ACC112 (cell line): ENCODE data around the gene SP8.
A peak's percentile ranks its signal among the peaks of the same experiment; 100 is the strongest.

Experiments
- H2AFZ ChIP-seq: fragments of 200-600 bp; sonication (generic); one replicate; pipeline ENCODE4 v1.6.0; 2017; ENCODE audit warnings: antibody characterized with exemption, low read length; ENCODE audit not compliant: unreplicated experiment
- H3K27ac ChIP-seq: fragments of 200-600 bp; sonication (generic); 2 replicates; pipeline ENCODE4 v1.5.1; 2014; ENCODE audit warnings: low read depth, mild to moderate bottlenecking, antibody characterized with exemption, low read length, moderate library complexity
- H3K27me3 ChIP-seq: fragments of 200-600 bp; sonication (generic); 2 replicates; pipeline ENCODE4 v1.6.1; 2014; ENCODE audit warnings: mild to moderate bottlenecking, antibody characterized with exemption, low read length, moderate library complexity, mixed read lengths; ENCODE audit not compliant: insufficient read depth
- H3K36me3 ChIP-seq: fragments of 200-600 bp; sonication (generic); 2 replicates; pipeline ENCODE4 v1.6.1; 2016; ENCODE audit warnings: mild to moderate bottlenecking, antibody characterized with exemption, low read length, moderate library complexity, mixed read lengths; ENCODE audit not compliant: insufficient read depth
- H3K4me1 ChIP-seq: fragments of 200-600 bp; sonication (generic); one replicate; pipeline ENCODE4 v1.6.1; 2016; ENCODE audit warnings: low read length, mixed read lengths; ENCODE audit not compliant: insufficient read depth, unreplicated experiment, control insufficient read depth
- H3K4me3 ChIP-seq: fragments of 200-600 bp; sonication (generic); 2 replicates; pipeline ENCODE4 v1.5.1; 2014; ENCODE audit warnings: mild to moderate bottlenecking, low read depth, low read length
- H3K79me2 ChIP-seq: fragments of 200-600 bp; sonication (generic); one replicate; pipeline ENCODE4 v1.6.0; 2016; ENCODE audit warnings: low read length; ENCODE audit not compliant: control insufficient read depth, unreplicated experiment, insufficient read depth

The SP8 gene

DNA sequence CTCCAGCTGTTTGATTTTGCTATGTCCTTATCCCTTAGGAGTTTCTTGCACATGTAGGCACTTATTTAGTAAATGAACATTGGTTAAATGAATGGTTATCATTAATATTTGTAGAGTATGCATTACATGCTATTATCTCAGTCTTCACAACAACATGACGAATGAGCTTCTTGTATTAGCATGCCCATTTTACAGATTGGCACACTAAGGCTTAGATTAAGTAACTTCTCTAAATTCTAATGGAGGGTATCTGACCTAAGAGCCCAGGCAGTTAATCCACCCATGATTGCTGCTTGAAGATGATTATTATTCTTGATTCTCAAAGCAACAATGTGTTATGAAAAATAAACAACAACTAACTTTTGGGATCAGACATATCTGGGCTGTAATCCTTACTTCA, 32.7 kb downstream of the SP8 start:
- H3K27me3 ChIP-seq = peaks cover 28% of the 10 kb centered on the region; the same call in 1 of the 2 replicates
- H2AFZ ChIP-seq = no peak overlapping the region
- no peak overlapping the region for H3K4me3 ChIP-seq
- no peak overlapping the region for H3K27ac ChIP-seq
- no peaks in the 10 kb centered on the region for H3K79me2 ChIP-seq
- no peaks in the 10 kb centered on the region for H3K36me3 ChIP-seq
- no peaks in the 10 kb centered on the region for H3K4me1 ChIP-seq

DNA sequence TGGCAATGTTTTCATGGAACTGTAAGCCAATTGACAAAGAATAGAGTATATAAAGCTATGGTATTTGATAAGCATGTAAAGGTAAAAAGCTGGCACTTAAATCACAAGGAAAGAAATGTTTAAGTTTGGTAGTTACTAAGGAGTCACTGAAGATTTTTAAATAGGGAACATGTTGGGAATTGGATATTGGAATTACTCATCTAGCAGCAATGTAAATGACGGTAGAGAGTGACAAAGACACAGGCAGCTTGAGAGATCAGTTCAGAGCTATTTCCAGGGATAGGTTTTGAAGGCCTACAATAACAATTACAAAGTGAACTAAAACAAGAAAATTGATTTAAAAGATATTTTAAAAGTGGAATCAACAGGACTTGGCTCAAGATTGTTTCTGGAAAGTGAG, 36.8 kb downstream of the SP8 start:
- no peak overlapping the region for H3K27ac ChIP-seq
- no peaks in the 10 kb centered on the region for H3K4me1 ChIP-seq
- peaks cover 40% of the 10 kb centered on the region; the same call in 1 of the 2 replicates for H3K27me3 ChIP-seq
- H3K36me3 ChIP-seq = no peaks in the 10 kb centered on the region
- H2AFZ ChIP-seq = no peak overlapping the region
- no peak overlapping the region for H3K4me3 ChIP-seq
- no peaks in the 10 kb centered on the region for H3K79me2 ChIP-seq

DNA sequence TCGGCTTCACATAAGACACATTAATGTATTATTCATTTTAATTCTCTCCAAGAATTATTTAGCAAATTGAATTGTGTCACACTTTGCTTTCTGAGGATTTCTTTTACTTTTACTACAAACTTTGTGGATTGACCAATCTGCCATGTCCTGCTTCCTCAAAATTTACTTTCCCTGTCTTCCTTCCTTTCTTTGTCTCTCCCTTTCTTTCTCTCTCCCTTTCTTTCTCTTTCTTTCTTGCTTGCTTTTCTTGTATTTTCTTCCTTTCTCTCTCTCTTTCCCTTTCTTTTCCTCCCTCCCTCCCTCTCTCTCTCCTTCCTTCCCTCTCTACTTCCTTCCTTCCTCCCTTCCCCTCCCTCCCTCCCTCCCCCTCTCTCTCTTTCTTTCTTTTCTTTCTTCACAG, 37.8 kb downstream of the SP8 start:
- H3K4me1 ChIP-seq = no peaks in the 10 kb centered on the region
- H3K27me3 ChIP-seq = peaks cover 34% of the 10 kb centered on the region; the same call in 1 of the 2 replicates

DNA sequence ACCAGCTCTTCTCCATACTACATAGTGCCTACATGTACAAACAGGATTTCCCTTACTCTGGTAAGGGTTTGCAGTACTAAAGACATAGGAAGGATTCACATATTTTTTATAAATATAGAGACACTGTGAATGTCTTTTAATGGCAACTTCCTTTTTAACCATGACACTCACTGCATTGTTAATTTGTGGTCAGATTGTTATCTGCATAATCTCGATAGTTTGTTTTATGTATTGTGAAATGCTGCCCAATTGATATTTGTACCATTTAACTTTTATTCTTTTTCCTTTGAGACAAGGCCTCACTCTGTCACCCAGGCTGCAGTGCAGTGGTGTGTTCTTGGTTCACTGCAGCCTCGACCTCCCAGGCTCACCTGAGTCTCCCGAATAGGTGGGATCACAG, 39.7 kb downstream of the SP8 start:
- Histone ChIP-seq H3K27ac (no peak overlapping the region), H3K79me2 (no peaks in the 10 kb centered on the region), H3K4me3 (no peak overlapping the region), H3K4me1 (no peaks in the 10 kb centered on the region), H2AFZ (no peak overlapping the region), H3K36me3 (no peaks in the 10 kb centered on the region), H3K27me3 (peaks cover 35% of the 10 kb centered on the region)

More for the DNA sequence above, 37.8 kb downstream of the SP8 start:
- no peak overlapping the region for H2AFZ ChIP-seq
- H3K36me3 ChIP-seq = no peaks in the 10 kb centered on the region
- H3K4me3 ChIP-seq = no peak overlapping the region
- H3K27ac ChIP-seq = no peak overlapping the region
- H3K79me2 ChIP-seq = no peaks in the 10 kb centered on the region

DNA sequence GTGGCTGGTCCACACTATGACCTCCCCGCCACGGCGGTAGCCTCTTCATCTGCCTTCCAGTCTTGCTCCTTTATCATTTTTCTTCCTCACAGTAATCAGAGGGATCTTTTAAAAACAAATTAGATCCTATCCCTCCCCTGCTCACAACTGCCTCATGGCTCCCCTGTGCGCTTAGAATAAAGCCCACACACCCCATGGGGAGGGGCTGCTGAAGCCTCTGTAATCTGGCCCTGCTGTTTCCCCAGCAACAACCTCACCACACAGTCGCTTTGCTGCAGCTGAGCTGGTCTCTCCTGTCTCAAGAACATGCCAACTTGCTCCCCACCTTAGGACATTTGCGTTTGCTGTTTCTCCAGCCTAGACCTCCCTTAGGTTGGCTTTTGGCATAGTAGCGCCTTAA, 41.0 kb downstream of the SP8 start:
- Histone ChIP-seq H2AFZ (no peak overlapping the region), H3K4me1 (no peaks in the 10 kb centered on the region), H3K36me3 (no peaks in the 10 kb centered on the region), H3K79me2 (no peaks in the 10 kb centered on the region), H3K27ac (no peak overlapping the region), H3K4me3 (no peak overlapping the region), H3K27me3 (peaks cover 34% of the 10 kb centered on the region)

DNA sequence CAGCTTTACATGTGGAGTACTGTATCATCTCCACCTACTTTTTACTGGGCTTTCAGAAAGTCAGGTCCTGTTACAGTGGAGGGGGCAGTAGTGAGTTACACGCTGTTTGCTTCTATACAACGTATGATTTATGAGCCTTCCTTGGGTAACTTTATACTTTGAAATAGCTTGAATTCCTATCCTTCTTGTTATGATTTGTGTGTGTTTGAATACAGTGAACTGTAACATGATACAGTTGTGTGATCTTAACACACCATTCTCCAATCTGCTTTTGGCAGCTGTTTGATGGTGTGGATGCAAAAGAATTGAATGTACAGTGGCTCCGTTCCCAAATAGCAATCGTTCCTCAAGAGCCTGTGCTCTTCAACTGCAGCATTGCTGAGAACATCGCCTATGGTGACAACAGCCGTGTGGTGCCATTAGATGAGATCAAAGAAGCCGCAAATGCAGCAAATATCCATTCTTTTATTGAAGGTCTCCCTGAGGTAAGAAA, 41.7 kb downstream of the SP8 start:
- H3K27me3 ChIP-seq = peaks cover 34% of the 10 kb centered on the region
- H3K79me2 ChIP-seq = no peaks in the 10 kb centered on the region
- H3K27ac ChIP-seq = no peak overlapping the region
- no peaks in the 10 kb centered on the region for H3K36me3 ChIP-seq
- H3K4me1 ChIP-seq = no peaks in the 10 kb centered on the region
- no peak overlapping the region for H2AFZ ChIP-seq
- no peak overlapping the region for H3K4me3 ChIP-seq

DNA sequence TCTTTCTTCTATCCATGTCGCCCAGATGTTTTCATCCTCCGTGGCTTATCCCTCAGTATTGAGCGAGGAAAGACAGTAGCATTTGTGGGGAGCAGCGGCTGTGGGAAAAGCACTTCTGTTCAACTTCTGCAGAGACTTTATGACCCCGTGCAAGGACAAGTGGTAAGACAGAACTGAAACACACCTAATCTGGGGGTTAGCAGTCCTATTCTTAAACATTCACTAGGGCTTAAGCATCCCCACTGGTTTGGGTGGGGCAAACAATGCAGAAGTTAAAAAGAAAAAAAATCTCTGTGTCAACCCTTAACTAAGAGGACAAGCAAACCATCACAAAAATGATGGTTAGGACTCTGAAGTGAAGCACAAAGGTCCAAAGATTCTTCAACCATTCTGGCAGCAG, 43.8 kb downstream of the SP8 start:
- H2AFZ ChIP-seq = no peak overlapping the region

DNA sequence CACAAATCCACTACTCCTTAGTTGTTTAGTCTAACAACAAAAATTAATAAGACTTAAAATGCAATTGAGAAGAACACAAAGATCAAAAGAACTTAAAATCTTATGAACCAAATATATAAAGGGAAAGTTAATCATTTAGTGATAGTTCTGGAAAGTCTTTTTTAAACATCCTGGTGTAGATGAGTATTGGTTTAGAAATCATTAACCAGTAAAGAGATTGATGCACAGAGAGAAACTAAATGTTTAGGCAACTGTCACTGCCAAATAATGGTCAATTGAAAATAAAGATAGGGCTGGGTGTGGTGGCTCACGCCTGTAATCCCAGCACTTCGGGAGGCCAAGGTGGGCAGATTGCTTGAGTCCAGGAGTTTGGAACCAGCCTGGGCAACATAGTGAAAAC, 44.9 kb downstream of the SP8 start:
- Histone ChIP-seq H3K27ac (no peak overlapping the region), H2AFZ (no peak overlapping the region)

More for the DNA sequence above, 43.8 kb downstream of the SP8 start:
- no peaks in the 10 kb centered on the region for H3K36me3 ChIP-seq
- no peak overlapping the region for H3K27ac ChIP-seq
- H3K79me2 ChIP-seq = no peaks in the 10 kb centered on the region
- no peak overlapping the region for H3K4me3 ChIP-seq
- H3K4me1 ChIP-seq = no peaks in the 10 kb centered on the region
- peaks cover 32% of the 10 kb centered on the region for H3K27me3 ChIP-seq

DNA sequence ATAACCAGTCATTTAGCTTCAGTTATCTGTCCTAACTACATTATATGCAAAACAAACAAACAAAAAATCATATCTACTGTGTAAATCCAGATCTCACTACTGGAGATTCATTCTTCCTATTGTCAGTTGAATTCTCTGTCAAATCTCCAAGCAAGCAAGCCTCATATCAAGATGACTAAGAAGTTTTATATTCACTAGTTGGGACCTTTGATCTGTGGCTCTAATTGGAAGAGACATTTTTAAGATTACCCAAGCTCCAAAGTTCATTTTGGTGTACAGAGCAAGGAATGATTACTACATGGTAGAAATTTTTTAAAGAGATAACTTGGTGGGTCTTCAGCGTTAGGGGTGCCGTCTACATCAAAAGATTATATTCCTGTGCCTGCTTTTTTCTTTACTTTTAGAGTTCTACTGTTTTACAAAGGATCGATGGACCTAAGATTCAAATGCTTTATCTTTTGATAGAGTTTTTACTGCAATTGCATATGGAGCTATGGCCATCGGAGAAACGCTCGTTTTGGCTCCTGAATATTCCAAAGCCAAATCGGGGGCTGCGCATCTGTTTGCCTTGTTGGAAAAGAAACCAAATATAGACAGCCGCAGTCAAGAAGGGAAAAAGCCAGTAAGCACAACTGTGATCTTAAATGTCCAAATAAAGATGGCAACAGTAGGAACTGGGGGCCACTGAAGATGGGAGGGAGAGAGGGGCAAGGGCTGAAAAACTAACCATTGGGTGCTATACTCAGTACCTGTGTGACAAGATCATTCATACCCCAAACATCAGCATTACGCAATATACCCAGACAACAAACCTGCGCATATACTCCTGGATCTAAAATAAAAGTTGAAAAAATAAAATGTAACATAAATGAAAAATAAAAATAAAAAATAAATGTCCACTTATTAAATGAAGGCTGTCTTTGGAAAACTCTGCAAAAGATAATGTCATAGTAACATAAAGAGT, 47.9 kb downstream of the SP8 start:
- Histone ChIP-seq H3K79me2 (no peaks in the 10 kb centered on the region), H3K36me3 (no peaks in the 10 kb centered on the region), H2AFZ (no peak overlapping the region), H3K27me3 (peaks cover 19% of the 10 kb centered on the region), H3K27ac (no peak overlapping the region), H3K4me1 (no peaks in the 10 kb centered on the region), H3K4me3 (peak overlapping the region; percentile 40)

More for the DNA sequence above, 44.9 kb downstream of the SP8 start:
- H3K79me2 ChIP-seq = no peaks in the 10 kb centered on the region
- no peak overlapping the region for H3K4me3 ChIP-seq
- H3K27me3 ChIP-seq = peaks cover 31% of the 10 kb centered on the region
- no peaks in the 10 kb centered on the region for H3K4me1 ChIP-seq
- H3K36me3 ChIP-seq = no peaks in the 10 kb centered on the region

DNA sequence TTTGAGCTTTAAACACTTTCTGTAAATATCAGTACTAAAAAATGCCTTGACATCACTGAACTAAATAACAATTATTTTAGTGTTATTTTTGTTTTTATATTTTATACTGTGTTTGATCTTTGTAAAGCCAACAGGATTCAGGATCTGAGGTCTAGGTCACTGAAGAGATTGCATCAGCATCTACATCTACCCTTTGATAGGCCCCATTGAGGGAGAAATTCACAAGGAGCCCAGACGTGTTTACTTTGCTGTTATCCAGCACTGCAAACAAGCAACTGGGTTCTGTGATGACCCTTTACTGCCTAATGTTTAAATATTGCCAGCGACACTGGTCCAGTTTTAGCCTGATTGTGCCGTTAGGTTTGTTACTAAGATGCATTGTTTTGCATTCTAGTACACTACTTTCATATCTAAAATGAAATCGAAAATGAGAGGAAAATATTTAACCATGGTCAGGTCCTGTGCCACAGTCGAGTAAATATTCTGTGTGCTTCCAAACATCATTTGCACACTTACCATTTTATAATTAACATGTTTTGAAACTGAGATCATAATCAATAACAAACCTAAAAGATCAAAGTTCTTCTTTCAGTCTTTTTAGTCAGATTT, 48.7 kb downstream of the SP8 start:
- Histone ChIP-seq H3K36me3 (no peaks in the 10 kb centered on the region), H3K4me1 (no peaks in the 10 kb centered on the region), H2AFZ (peak overlapping the region; percentile 17), H3K27ac (no peak overlapping the region), H3K4me3 (peak overlapping the region; percentile 40), H3K79me2 (no peaks in the 10 kb centered on the region), H3K27me3 (peaks cover 11% of the 10 kb centered on the region)
